Measurements from ENCODE around the gene TRAPPC3L.

TRAPPC3L gene

GRCh38 chr6:116522896-116523295, 22.6 kb downstream of the TRAPPC3L start:
- Histone ChIP-seq H3K27me3 (replicated peaks) (no peaks in the 10 kb centered on the region), H3K27ac (no peak overlapping the region), H3K4me3 (ENCODE audit: low read depth, low read length) (no peak overlapping the region), H3K36me3 (replicated peaks) (no peaks in the 10 kb centered on the region)
- in situ Hi-C loops (cut with HindIII; ENCODE audit: low pct_ligation_motif_present, low sequenced_read_pairs): no loop called here
- no peak for DNase-seq
- no peak for TF ChIP-seq CTCF (IDR thresholded peaks at IDR 0.05; ENCODE audit: low read depth, low read length, missing control alignments)

GRCh38 chr6:116518621-116519368, 26.7 kb downstream of the TRAPPC3L start:
- H3K27me3 ChIP-seq (replicated peaks): no peaks in the 10 kb centered on the region

GRCh38 chr6:116515141-116515540, 30.3 kb downstream of the TRAPPC3L start:
- H3K27me3 ChIP-seq (replicated peaks): no peaks in the 10 kb centered on the region
- no peak overlapping the region for H3K4me3 ChIP-seq (ENCODE audit: low read depth, low read length)
- peaks cover 9% of the 10 kb centered on the region for H3K36me3 ChIP-seq (replicated peaks)
- in situ Hi-C loops (cut with HindIII; ENCODE audit: low pct_ligation_motif_present, low sequenced_read_pairs): no loop called here
- no peak for DNase-seq
- H3K27ac ChIP-seq: no peak overlapping the region
- no peak for TF ChIP-seq CTCF (IDR thresholded peaks at IDR 0.05; ENCODE audit: low read depth, low read length, missing control alignments)

More at GRCh38 chr6:116518621-116519368, 26.7 kb downstream of the TRAPPC3L start:
- in situ Hi-C loops (cut with HindIII; ENCODE audit: low pct_ligation_motif_present, low sequenced_read_pairs): no loop called here
- DNase-seq: no peak
- Histone ChIP-seq H3K27ac (no peak overlapping the region), H3K36me3 (replicated peaks) (peaks cover 9% of the 10 kb centered on the region), H3K4me3 (ENCODE audit: low read depth, low read length) (no peak overlapping the region)
- TF ChIP-seq CTCF (IDR thresholded peaks at IDR 0.05; ENCODE audit: low read depth, low read length, missing control alignments): no peak

- H3K27me3 ChIP-seq (replicated peaks): no peaks in the 10 kb centered on the region
- no peak for TF ChIP-seq CTCF (IDR thresholded peaks at IDR 0.05; ENCODE audit: low read depth, low read length, missing control alignments)
- no peak overlapping the region for H3K4me3 ChIP-seq (ENCODE audit: low read depth, low read length)
- DNase-seq: no peak
- peaks cover 9% of the 10 kb centered on the region for H3K36me3 ChIP-seq (replicated peaks)
- no peak overlapping the region for H3K27ac ChIP-seq
- in situ Hi-C loops (cut with HindIII; ENCODE audit: low pct_ligation_motif_present, low sequenced_read_pairs): no loop called here
Measured at GRCh38 chr6:116514111-116514510, 31.4 kb downstream of the TRAPPC3L start.

GRCh38 chr6:116513224-116513875, 32.1 kb downstream of the TRAPPC3L start:
- TF ChIP-seq CTCF (IDR thresholded peaks at IDR 0.05; ENCODE audit: low read depth, low read length, missing control alignments): no peak
- H3K27ac ChIP-seq: no peak overlapping the region
- no peaks in the 10 kb centered on the region for H3K27me3 ChIP-seq (replicated peaks)
- no peak for DNase-seq
- peak overlapping the region; percentile 58 for H3K4me3 ChIP-seq (ENCODE audit: low read depth, low read length)
- in situ Hi-C loops (cut with HindIII; ENCODE audit: low pct_ligation_motif_present, low sequenced_read_pairs): no loop called here
- H3K36me3 ChIP-seq (replicated peaks): peaks cover 9% of the 10 kb centered on the region

Measured in brain microvascular endothelial cell (primary cell).